PFSK-1 (cell line): ENCODE measurements around the gene B3GAT1.

Source experiments
- FOXP2 ChIP-seq: optimal IDR thresholded peaks from 2 replicates; pipeline ENCODE3; 2011; ENCODE audit warnings: borderline replicate concordance, control low read depth, inconsistent platforms; ENCODE audit not compliant: insufficient read depth; ENCODE audit errors: extremely low read length, extremely low read depth
- POLR2AphosphoS5 ChIP-seq: IDR thresholded peaks from 2 replicates; pipeline ENCODE4 v1.6.1; 2012; ENCODE audit warnings: low read depth, mild to moderate bottlenecking, control low read depth, low read length, moderate library complexity
- SIN3A ChIP-seq: IDR thresholded peaks from 2 replicates; pipeline ENCODE4 v1.6.1; 2012; ENCODE audit warnings: mild to moderate bottlenecking, low read length, moderate library complexity, borderline replicate concordance; ENCODE audit not compliant: insufficient read depth
- TAF1 ChIP-seq: IDR thresholded peaks from 2 replicates; pipeline ENCODE4 v1.6.1; 2012; ENCODE audit warnings: low read length, control low read depth, borderline replicate concordance; ENCODE audit not compliant: insufficient read depth
- TF ChIP-seq, protein P1 (sequence below), 2 experiments: IDR thresholded peaks; 2 replicates each; pipeline versions ENCODE4 v1.6.1 to v1.8.0; 2011 to 2012; ENCODE audit warnings: low read depth in 2 of 2, low read length in 2 of 2, control low read depth in 1 of 2, inconsistent platforms in 1 of 2, mild to moderate bottlenecking in 1 of 2, moderate library complexity in 1 of 2; ENCODE audit not compliant: insufficient read depth in 1 of 2

The B3GAT1 gene

DNA sequence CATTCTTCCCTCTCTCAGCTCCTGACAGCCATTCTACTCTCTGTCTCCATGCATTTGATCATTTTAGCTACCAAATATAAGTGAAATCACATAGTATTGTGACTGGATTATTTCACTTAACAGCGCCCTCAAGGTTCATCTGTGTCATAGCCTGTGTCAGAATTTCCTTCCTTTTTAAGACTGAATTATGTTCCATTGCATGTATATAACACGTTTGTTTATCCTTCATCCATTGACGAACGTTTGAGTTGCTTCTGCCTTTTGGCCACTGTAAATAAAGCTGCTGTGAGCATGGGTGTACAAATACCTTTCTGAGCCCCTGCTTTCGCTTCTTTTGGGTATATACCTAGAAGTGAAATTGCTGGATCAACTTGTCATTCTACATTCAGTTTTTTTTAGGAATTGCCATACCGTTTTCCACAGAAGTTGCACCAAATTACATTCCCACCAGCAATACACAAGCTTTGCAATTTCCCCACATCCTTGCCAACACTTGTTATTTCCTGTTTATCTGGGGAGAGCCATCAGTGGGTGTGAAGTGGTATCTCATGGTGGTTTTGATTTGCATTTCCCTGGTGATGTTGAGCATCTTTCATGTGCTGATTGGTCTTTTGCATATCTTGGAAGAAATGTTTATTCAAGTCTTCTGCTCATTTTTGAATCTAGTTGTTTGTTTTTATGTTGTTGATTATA, 62.8 kb downstream of the B3GAT1 start:
- TF ChIP-seq POLR2AphosphoS5 (no peak), SIN3A (no peak), FOXP2 (no peak), TAF1 (no peak)
- TF ChIP-seq, protein P1, sequence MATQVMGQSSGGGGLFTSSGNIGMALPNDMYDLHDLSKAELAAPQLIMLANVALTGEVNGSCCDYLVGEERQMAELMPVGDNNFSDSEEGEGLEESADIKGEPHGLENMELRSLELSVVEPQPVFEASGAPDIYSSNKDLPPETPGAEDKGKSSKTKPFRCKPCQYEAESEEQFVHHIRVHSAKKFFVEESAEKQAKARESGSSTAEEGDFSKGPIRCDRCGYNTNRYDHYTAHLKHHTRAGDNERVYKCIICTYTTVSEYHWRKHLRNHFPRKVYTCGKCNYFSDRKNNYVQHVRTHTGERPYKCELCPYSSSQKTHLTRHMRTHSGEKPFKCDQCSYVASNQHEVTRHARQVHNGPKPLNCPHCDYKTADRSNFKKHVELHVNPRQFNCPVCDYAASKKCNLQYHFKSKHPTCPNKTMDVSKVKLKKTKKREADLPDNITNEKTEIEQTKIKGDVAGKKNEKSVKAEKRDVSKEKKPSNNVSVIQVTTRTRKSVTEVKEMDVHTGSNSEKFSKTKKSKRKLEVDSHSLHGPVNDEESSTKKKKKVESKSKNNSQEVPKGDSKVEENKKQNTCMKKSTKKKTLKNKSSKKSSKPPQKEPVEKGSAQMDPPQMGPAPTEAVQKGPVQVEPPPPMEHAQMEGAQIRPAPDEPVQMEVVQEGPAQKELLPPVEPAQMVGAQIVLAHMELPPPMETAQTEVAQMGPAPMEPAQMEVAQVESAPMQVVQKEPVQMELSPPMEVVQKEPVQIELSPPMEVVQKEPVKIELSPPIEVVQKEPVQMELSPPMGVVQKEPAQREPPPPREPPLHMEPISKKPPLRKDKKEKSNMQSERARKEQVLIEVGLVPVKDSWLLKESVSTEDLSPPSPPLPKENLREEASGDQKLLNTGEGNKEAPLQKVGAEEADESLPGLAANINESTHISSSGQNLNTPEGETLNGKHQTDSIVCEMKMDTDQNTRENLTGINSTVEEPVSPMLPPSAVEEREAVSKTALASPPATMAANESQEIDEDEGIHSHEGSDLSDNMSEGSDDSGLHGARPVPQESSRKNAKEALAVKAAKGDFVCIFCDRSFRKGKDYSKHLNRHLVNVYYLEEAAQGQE (IDR thresholded peaks at IDR 0.05; ENCODE audit: insufficient read depth in 1 of 2, low read depth in 2 of 2, low read length in 2 of 2): no peak

DNA sequence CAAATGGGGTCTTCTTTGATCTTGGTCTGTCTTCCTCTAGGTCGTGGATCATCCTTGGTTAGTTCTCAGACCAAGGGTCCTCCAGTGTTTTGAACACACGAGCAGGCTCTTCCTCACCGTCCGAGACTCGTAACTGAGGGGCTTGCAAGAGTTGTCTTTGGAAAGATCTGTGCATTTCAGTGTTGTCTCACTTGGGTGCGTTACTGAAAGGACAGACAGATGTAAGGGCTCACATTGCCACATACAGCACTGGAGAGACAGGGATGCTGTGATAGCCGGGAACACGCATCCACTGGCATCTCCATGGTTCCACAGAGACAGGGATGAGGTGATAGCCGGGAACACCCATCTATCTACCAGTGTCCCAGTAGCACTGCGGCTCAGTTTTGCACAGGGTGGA, 64.6 kb downstream of the B3GAT1 start:
- TF ChIP-seq, protein P1 (IDR thresholded peaks at IDR 0.05; ENCODE audit: insufficient read depth in 1 of 2, low read depth in 2 of 2, low read length in 2 of 2): no peak
- TF ChIP-seq POLR2AphosphoS5: no peak

DNA sequence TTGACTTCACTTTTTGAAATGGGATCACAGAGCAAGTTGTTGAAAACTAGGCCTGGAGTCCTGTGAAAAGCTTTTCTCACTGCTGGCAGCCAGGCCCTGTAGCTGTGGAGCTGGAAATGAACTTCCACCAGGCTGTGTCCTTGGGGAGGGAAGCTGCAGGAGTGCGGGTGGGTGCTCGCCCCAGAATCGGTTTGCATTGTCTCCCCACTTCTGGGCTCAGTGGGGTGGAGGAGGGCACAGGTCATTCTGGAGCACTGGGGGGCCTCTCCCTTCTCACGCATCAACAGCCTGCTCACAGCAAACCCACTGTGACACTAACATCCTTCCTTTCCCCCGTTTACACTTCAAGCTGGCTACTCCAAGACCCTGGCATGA, 65.1 kb downstream of the B3GAT1 start:
- TF ChIP-seq FOXP2 (no peak), TAF1 (no peak), POLR2AphosphoS5 (no peak), SIN3A (no peak)
- TF ChIP-seq, protein P1 (IDR thresholded peaks at IDR 0.05; ENCODE audit: insufficient read depth in 1 of 2, low read depth in 2 of 2, low read length in 2 of 2): no peak

DNA sequence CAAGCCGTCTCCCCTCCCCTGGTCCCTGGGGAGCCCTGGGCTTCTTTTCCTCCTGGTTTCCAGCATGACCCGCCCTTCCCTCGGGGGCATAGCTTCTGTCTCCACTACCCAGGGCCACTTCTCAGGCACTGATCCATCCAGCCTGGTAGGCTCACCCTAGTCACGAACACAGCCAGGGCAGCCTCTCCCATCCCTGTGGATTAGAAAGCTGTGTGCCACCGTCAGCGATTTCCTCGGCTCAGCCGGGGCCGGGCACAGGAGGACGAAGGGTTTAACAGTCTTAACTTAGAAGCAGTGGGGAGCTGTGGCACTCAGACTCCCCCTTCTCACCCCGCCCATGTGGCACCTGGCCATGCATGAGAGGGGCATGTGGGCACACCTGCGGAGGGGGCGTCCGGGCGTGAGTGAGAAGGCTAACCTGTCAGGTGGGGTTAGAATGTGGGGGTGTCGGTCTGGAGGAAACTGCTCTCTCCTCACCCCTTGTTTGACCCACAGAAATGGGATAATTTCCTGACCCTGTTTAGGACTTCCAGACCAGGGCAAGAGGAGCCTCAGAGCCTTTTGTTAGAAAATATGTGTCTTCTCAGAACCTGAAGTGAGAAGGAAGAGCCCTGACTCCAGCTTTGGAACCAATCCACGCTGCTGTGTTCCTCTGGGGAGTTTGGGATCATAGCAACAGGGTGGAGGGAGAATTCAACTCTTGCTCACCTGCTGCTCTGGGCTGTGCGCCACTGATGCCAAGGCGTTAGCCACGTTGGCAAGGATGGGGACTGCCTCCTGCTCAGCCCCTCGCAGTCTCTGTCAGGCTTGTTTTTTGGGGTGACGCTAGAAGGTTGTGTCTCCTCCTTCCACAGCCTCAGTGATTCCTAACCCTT, 65.7 kb downstream of the B3GAT1 start:
- TF ChIP-seq, protein P1 (IDR thresholded peaks at IDR 0.05; ENCODE audit: insufficient read depth in 1 of 2, low read depth in 2 of 2, low read length in 2 of 2): no peak
- no peak for TF ChIP-seq TAF1
- no peak for TF ChIP-seq SIN3A
- TF ChIP-seq FOXP2: no peak
- TF ChIP-seq POLR2AphosphoS5: no peak

DNA sequence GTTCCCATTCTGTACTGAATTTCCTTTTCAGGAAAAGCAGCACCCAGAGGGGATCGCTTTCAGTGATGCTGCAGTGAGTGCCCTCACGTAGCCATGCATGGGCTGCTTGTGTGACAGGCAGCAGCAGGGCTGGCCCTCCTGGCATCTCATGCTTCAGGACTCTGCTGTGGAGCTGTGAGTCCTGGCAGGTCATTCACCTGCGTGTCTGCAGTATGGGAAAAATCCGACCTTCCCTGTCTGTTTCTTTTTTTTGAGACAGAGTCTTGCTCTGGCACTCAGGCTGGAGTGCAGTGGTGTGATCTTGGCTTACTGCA, 66.8 kb downstream of the B3GAT1 start:
- TF ChIP-seq SIN3A: no peak
